B cell (primary cell): ENCODE measurements around the gene BACH2. TPM values are rescaled to one million over a fixed set of nuclear protein-coding genes. Genes with fewer than 3 reads are reported as not detected.

ENCODE experiments used
- ATAC-seq: fragments of 200-7000 bp; cut with Tn5 transposase; one replicate; pipeline ENCODE4 v1.10.0; 2021; ENCODE audit warnings: low read depth, mild to moderate bottlenecking, moderate number of reproducible peaks, moderate library complexity
- CTCF ChIA-PET: fragments of 350-600 bp; sonication (Branson Sonifier 250); formaldehyde crosslinking; loops from one replicate; lab custom pipeline; 2021; ENCODE audit warnings: antibody characterized with exemption, inconsistent platforms; lab: Charles Lee
- POLR2A ChIA-PET: fragments of 350-600 bp; sonication (Branson Sonifier 250); formaldehyde crosslinking; loops from one replicate; lab custom pipeline; 2021; ENCODE audit warnings: antibody characterized with exemption; lab: Charles Lee
- DNase-seq: peaks from one replicate; pipeline ENCODE4 v3.0.0; 2013
- H2AFZ ChIP-seq: 2 replicates; pipeline ENCODE4 v1.6.1; 2012; ENCODE audit warnings: mild to moderate bottlenecking, low read depth, low read length; ENCODE audit not compliant: insufficient read depth, poor library complexity, severe bottlenecking
- H3K27ac ChIP-seq, 2 donors: 1 replicate in 1 of 2; 2 replicates in 1 of 2; pipeline ENCODE4 v1.5.1; 2012 to 2013; ENCODE audit warnings: low read length in 2 of 2, mild to moderate bottlenecking in 2 of 2, moderate library complexity in 1 of 2
- H3K27me3 ChIP-seq, 4 experiments: fragments of 200-600 bp in 1 of 4; sonication (generic) in 1 of 4; replicated peaks in 1 of 4; 1 replicate in 2 of 4; 2 replicates in 2 of 4; pipeline versions ENCODE4 v1.6.1 to v1.7.0; 2013 to 2016; ENCODE audit warnings: low read length in 3 of 4, mild to moderate bottlenecking in 2 of 4, mixed read lengths in 1 of 4, moderate library complexity in 1 of 4; ENCODE audit not compliant: insufficient read depth in 4 of 4, control insufficient read depth in 3 of 4; ENCODE audit errors: control extremely low read depth in 1 of 4
- H3K36me3 ChIP-seq, 2 experiments: replicated peaks in 1 of 2; 1 replicate in 1 of 2; 2 replicates in 1 of 2; pipeline versions ENCODE4 v1.6.1 to v1.7.1; 2013; ENCODE audit warnings: low read length in 1 of 2; ENCODE audit not compliant: insufficient read depth in 2 of 2, control insufficient read depth in 1 of 2; ENCODE audit errors: control extremely low read depth in 1 of 2, extremely low read depth in 1 of 2
- H3K4me1 ChIP-seq, 2 donors: fragments of 200-600 bp in 1 of 2; sonication (generic) in 1 of 2; 1 replicate in 1 of 2; 2 replicates in 1 of 2; pipeline versions ENCODE4 v1.5.1 to v1.6.1; 2013 to 2017; ENCODE audit warnings: low read length in 2 of 2; ENCODE audit not compliant: control insufficient read depth in 2 of 2, insufficient read depth in 2 of 2
- H3K4me2 ChIP-seq: replicated peaks from 2 replicates; pipeline ENCODE3; 2012; ENCODE audit warnings: mild to moderate bottlenecking, low read depth, low read length; ENCODE audit not compliant: poor library complexity, severe bottlenecking
- H3K4me3 ChIP-seq, 5 experiments: fragments of 200-600 bp in 1 of 5; sonication (generic) in 1 of 5; 1 replicate in 3 of 5; 2 replicates in 2 of 5; pipeline versions ENCODE4 v1.5.1 to v1.7.0; 2011 to 2016; ENCODE audit warnings: low read length in 4 of 5, mild to moderate bottlenecking in 4 of 5, low read depth in 2 of 5, control low read depth in 1 of 5, moderate library complexity in 1 of 5; ENCODE audit not compliant: insufficient read depth in 1 of 5; ENCODE audit errors: control extremely low read depth in 1 of 5, extremely low read depth in 1 of 5
- H3K79me2 ChIP-seq: fragments of 200-600 bp; sonication (generic); one replicate; pipeline ENCODE4 v1.6.0; 2016; ENCODE audit warnings: low read length; ENCODE audit not compliant: control insufficient read depth, insufficient read depth
- H3K9ac ChIP-seq: fragments of 200-600 bp; sonication (generic); 2 replicates; pipeline ENCODE4 v1.6.1; 2017; ENCODE audit warnings: mild to moderate bottlenecking, low read length, moderate library complexity
- H3K9me3 ChIP-seq, 3 donors: one replicate each; pipeline versions ENCODE4 v1.6.1 to v1.7.1; 2013; ENCODE audit warnings: low read length in 2 of 3; ENCODE audit not compliant: control insufficient read depth in 2 of 3, insufficient read depth in 1 of 3; ENCODE audit errors: control extremely low read depth in 1 of 3
- H4K20me1 ChIP-seq: 2 replicates; pipeline ENCODE4 v1.6.0; 2012; ENCODE audit warnings: mild to moderate bottlenecking, low read length; ENCODE audit not compliant: insufficient read depth, control insufficient read depth, poor library complexity, severe bottlenecking
- H3K27ac Mint-ChIP-seq: one replicate; pipeline ENCODE4 v1.8.0; 2021; ENCODE audit warnings: mixed read lengths
- H3K27me3 Mint-ChIP-seq: one replicate; pipeline ENCODE4 v1.8.0; 2021; ENCODE audit warnings: mixed read lengths
- H3K4me1 Mint-ChIP-seq: one replicate; pipeline ENCODE4 v1.8.0; 2021; ENCODE audit warnings: mixed read lengths
- H3K4me3 Mint-ChIP-seq: one replicate; pipeline ENCODE4 v1.8.0; 2021; ENCODE audit warnings: mixed read lengths
- H3K9me3 Mint-ChIP-seq: one replicate; pipeline ENCODE4 v1.8.0; 2022; ENCODE audit warnings: mixed read lengths; ENCODE audit not compliant: insufficient read depth
- CTCF ChIP-seq: fragments of 200-600 bp; IDR thresholded peaks from one replicate; pipeline ENCODE4 v1.8.0; 2022; ENCODE audit warnings: antibody characterized with exemption, mild to moderate bottlenecking
- EZH2 ChIP-seq: IDR thresholded peaks from 2 replicates; pipeline ENCODE4 v1.6.1; 2012; ENCODE audit warnings: borderline replicate concordance, low read depth, mild to moderate bottlenecking, moderate library complexity, low read length; ENCODE audit not compliant: insufficient read depth, poor library complexity, severe bottlenecking
- WGBS: methylation state at CpG from one replicate; pipeline ENCODE4 v1.1.5; 2013; ENCODE audit warnings: missing lambda C conversion rate; ENCODE audit not compliant: insufficient coverage; 5-methylcytosine and 5-hydroxymethylcytosine counted together
- intact Hi-C: fragments of 100-400 bp; cut with micrococcal nuclease; formaldehyde crosslinking; loops from one replicate; pipeline ENCODE4 v1.10.0; 2022
- polyA plus RNA-seq: library from polyadenylated mRNA; depleted of rRNA; stranded (reverse); fragments of >200 nt; gene quantifications from 2 replicates; pipeline ENCODE4 v1.2.3, GENCODE V29; 2012
- total RNA-seq, 2 donors: library from RNA; stranded (reverse); fragments of 120-200 nt in 1 of 2; gene quantifications; 1 replicate in 1 of 2; 2 replicates in 1 of 2; pipeline versions ENCODE4 v1.2.3 to v1.2.4, GENCODE V29; 2013 to 2022

The BACH2 gene
- total and polyA plus RNA-seq, 2 donors (not counting 1 experiment from before 2014, with no cell fraction given) = 41.1 to 235 TPM

GRCh38 chr6:89965441-89966227 is 331.0 kb downstream of the BACH2 start:
- Histone ChIP-seq H3K4me2 (no peak overlapping the region), H3K27ac (peak overlapping the region in 1 of 2 donors; percentile 5), H3K9ac (no peak overlapping the region), H2AFZ (no peak overlapping the region), H3K27me3 (no peaks in the 10 kb centered on the region), H4K20me1 (peaks cover 63% of the 10 kb centered on the region), H3K4me3 (no peak overlapping the region), H3K36me3 (peaks cover 0 to 55% of the 10 kb centered on the region in 2 experiments), H3K79me2 (peaks cover 29% of the 10 kb centered on the region), H3K4me1 (no peaks in the 10 kb centered on the region), H3K9me3 (no peaks in the 10 kb centered on the region)
- Mint-ChIP-seq H3K4me1 (peaks cover 11% of the 10 kb centered on the region), H3K27me3 (no peaks in the 10 kb centered on the region), H3K27ac (peak overlapping the region; percentile 54), H3K9me3 (no peaks in the 10 kb centered on the region), H3K4me3 (no peak overlapping the region)
- no peak for TF ChIP-seq EZH2
- no peak for TF ChIP-seq CTCF
- DNase-seq (no peak), ATAC-seq (no peak)
- POLR2A ChIA-PET = no interaction called here
- intact Hi-C loops = no loop called here
- CTCF ChIA-PET = interaction anchor here (1.1 to 1.7 kb wide), 4 partner anchors 24 to 513 kb away, joined by 4 to 5 read pairs (median 4); no protein-coding TSS in a partner anchor
- WGBS = 50% methylated on average over 1 of the region's 2 CpGs

GRCh38 chr6:89963391-89963790 is 333.3 kb downstream of the BACH2 start:
- POLR2A ChIA-PET = interaction anchor here (0.6 kb wide), 1 partner anchor 8 kb away, joined by 3 read pairs; no protein-coding TSS in a partner anchor
- H3K9ac ChIP-seq = no peak overlapping the region
- no peaks in the 10 kb centered on the region for H3K27me3 ChIP-seq
- peaks cover 13% of the 10 kb centered on the region for H3K4me1 Mint-ChIP-seq
- DNase-seq = no peak
- no peak overlapping the region for H3K4me2 ChIP-seq
- peak overlapping the region; percentile 37 for H3K27ac Mint-ChIP-seq
- TF ChIP-seq EZH2 (no peak), CTCF (no peak)
- no peak overlapping the region for H3K4me3 ChIP-seq
- no peaks in the 10 kb centered on the region for H3K9me3 Mint-ChIP-seq
- no peak for ATAC-seq
- H2AFZ ChIP-seq = no peak overlapping the region
- intact Hi-C loops = no loop called here
- peaks cover 65% of the 10 kb centered on the region for H4K20me1 ChIP-seq
- no peak overlapping the region for H3K27ac ChIP-seq
- H3K4me1 ChIP-seq = no peaks in the 10 kb centered on the region
- no peaks in the 10 kb centered on the region for H3K27me3 Mint-ChIP-seq
- 93% methylated on average over 3 of the region's 3 CpGs for WGBS
- H3K79me2 ChIP-seq = peaks cover 33% of the 10 kb centered on the region
- no peaks in the 10 kb centered on the region for H3K9me3 ChIP-seq
- H3K4me3 Mint-ChIP-seq = no peak overlapping the region
- CTCF ChIA-PET = no interaction called here
- H3K36me3 ChIP-seq = peaks cover 0 to 68% of the 10 kb centered on the region in 2 experiments
